ENCODE measurements around the gene SPEF1. TPM values are rescaled to one million over a fixed set of nuclear protein-coding genes. Genes with fewer than 3 reads are reported as not detected.

SPEF1 gene
- total RNA-seq, 1 experiment from 2014 or later: 0.24 TPM

DNA sequence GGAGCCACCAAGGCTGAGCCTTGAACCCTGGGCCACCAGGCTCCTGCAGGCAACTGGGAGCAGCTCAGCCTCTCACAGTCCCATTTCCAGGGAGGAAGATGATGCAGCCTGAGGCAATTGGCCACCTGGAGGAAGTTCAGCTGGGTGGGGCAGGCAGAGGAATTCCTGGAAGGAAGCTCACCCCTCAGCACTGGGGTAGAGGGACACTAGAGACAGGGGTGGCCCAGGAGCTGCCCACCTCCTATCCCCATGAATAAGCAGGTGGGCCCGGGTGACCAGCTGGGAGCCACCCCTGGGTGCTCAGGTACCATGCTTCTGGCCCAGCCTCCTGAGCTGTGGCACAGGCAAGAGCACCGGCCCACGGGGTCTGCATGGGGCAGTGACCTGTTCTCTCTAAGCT lies 52.4 kb downstream of the SPEF1 start:
- H3K9me3 Mint-ChIP-seq: peaks cover 0 to 3% of the 10 kb centered on the region in 2 experiments; a peak in 2 of 5 replicates
- Histone ChIP-seq H2AK5ac (ENCODE audit: insufficient read length, low read length) (no peak overlapping the region), H4K5ac (ENCODE audit: insufficient read length, low read depth, low read length) (no peak overlapping the region), H3K9me3 (ENCODE audit: control insufficient read depth, low read depth, low read length) (no peaks in the 10 kb centered on the region), H3K4ac (ENCODE audit: low read depth, low read length) (no peak overlapping the region), H3K4me1 (ENCODE audit: insufficient read depth, low read length) (no peaks in the 10 kb centered on the region), H3K79me2 (ENCODE audit: insufficient read depth, low read length) (no peaks in the 10 kb centered on the region), H2BK5ac (ENCODE audit: insufficient read length, low read length) (no peak overlapping the region), H3K18ac (ENCODE audit: insufficient read length, low read depth, low read length) (no peak overlapping the region), H2BK12ac (ENCODE audit: insufficient read length, low read depth, low read length) (no peak overlapping the region), H3K23me2 (ENCODE audit: insufficient read length, low read depth, low read length, poor library complexity, severe bottlenecking) (no peaks in the 10 kb centered on the region), H3K27ac (ENCODE audit: insufficient read length, low read depth, low read length) (no peak overlapping the region), H3K23ac (ENCODE audit: insufficient read length, low read depth, low read length) (no peak overlapping the region), H3K9ac (ENCODE audit: extremely low read depth, insufficient read length, low read length) (no peak overlapping the region), H2BK120ac (ENCODE audit: low read depth, low read length, poor library complexity, severe bottlenecking) (no peak overlapping the region), H3K79me1 (ENCODE audit: insufficient read depth, low read depth, low read length, poor library complexity, severe bottlenecking) (no peaks in the 10 kb centered on the region), H3K4me2 (ENCODE audit: insufficient read depth, insufficient read length, low read length) (no peak overlapping the region), H3T11ph (ENCODE audit: low read length) (no peak overlapping the region), H3K14ac (ENCODE audit: insufficient read depth, low read length) (no peak overlapping the region), H4K8ac (replicated peaks; ENCODE audit: insufficient read length, low read depth, low read length) (no peak overlapping the region), H4K20me1 (ENCODE audit: control insufficient read depth, insufficient read depth, insufficient read length) (no peaks in the 10 kb centered on the region), H4K91ac (ENCODE audit: insufficient read length, low read depth, low read length) (no peak overlapping the region), H2BK20ac (ENCODE audit: low read depth, low read length, poor library complexity, severe bottlenecking) (no peak overlapping the region), H2BK15ac (ENCODE audit: low read depth, low read length) (no peak overlapping the region), H3K27me3 (ENCODE audit: insufficient read depth, low read length) (no peaks in the 10 kb centered on the region; the same call in 1 of the 2 replicates), H2AFZ (ENCODE audit: low read length) (no peak overlapping the region), H3K56ac (ENCODE audit: insufficient read length, low read depth, low read length) (no peak overlapping the region)
- no peak overlapping the region for H3K4me3 Mint-ChIP-seq
- peak; percentile 17 for DNase-seq
- TF ChIP-seq, protein P1, sequence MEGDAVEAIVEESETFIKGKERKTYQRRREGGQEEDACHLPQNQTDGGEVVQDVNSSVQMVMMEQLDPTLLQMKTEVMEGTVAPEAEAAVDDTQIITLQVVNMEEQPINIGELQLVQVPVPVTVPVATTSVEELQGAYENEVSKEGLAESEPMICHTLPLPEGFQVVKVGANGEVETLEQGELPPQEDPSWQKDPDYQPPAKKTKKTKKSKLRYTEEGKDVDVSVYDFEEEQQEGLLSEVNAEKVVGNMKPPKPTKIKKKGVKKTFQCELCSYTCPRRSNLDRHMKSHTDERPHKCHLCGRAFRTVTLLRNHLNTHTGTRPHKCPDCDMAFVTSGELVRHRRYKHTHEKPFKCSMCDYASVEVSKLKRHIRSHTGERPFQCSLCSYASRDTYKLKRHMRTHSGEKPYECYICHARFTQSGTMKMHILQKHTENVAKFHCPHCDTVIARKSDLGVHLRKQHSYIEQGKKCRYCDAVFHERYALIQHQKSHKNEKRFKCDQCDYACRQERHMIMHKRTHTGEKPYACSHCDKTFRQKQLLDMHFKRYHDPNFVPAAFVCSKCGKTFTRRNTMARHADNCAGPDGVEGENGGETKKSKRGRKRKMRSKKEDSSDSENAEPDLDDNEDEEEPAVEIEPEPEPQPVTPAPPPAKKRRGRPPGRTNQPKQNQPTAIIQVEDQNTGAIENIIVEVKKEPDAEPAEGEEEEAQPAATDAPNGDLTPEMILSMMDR (conservative IDR thresholded peaks at IDR 0.05): no peak
- WGBS (ENCODE audit: extremely low coverage, insufficient read length, low lambda C conversion rate): no CpG with 5 or more reads among the region's 3 CpGs
- H3K27ac Mint-ChIP-seq: no peak overlapping the region; a peak in 1 of 7 replicates
- H3K4me1 Mint-ChIP-seq: peaks cover 5 to 25% of the 10 kb centered on the region in 2 experiments
- H3K36me3 Mint-ChIP-seq (ENCODE audit: insufficient read depth in 1 of 3, low read depth in 3 of 3): no peaks in the 10 kb centered on the region
- peaks cover 64% of the 10 kb centered on the region for H3K27me3 Mint-ChIP-seq (ENCODE audit: low read depth)

Data from H9 (cell line).